HCT116 (cell line): ENCODE data around the gene CHST8.
"Not testable (repeated sequence)": the region's sequence is repeated elsewhere in the genome, so short reads cannot be mapped to it uniquely, and the experiment has no call there.

Experiments used
- FOSL1 ChIP-seq: IDR thresholded peaks from 2 replicates; pipeline ENCODE4 v1.6.1; 2012; ENCODE audit warnings: low read depth
- POLR2A ChIP-seq: IDR thresholded peaks from 2 replicates; pipeline ENCODE4 v1.7.0; 2011; ENCODE audit warnings: borderline replicate concordance; ENCODE audit not compliant: insufficient read depth, insufficient read length; ENCODE audit errors: extremely low read depth
- POLR2AphosphoS5 ChIP-seq: IDR thresholded peaks from 2 replicates; pipeline ENCODE4 v1.6.1; 2011; ENCODE audit warnings: mild to moderate bottlenecking, low read depth, low read length, moderate library complexity

- not testable (repeated sequence) for TF ChIP-seq POLR2AphosphoS5, FOSL1, POLR2A
These were observed 197.3 kb downstream of the CHST8 start for GRCh38 chr19:33819078-33819477.
